Upper lobe of left lung (tissue), 6 donors: ENCODE data around the gene XDH. TPM values are rescaled to one million over a fixed set of nuclear protein-coding genes. Genes with fewer than 3 reads are reported as not detected.

Experiments
- ATAC-seq, 2 donors: fragments of 200-7000 bp; cut with Tn5 transposase; one replicate each; pipeline ENCODE4 v1.9.1; 2022; ENCODE audit warnings: mild to moderate bottlenecking in 2 of 2, moderate library complexity in 2 of 2; ENCODE audit not compliant: low FRiP score in 2 of 2
- DNase-seq, 2 donors: peaks; one replicate each; pipeline ENCODE4 v3.0.0-alpha.2; 2019 to 2020
- H3K27ac ChIP-seq, 4 donors: fragments of 200-600 bp; sonication (generic); one replicate each; pipeline ENCODE4 v1.5.1; 2016 to 2019
- H3K27me3 ChIP-seq, 4 donors: fragments of 200-600 bp; sonication (generic); one replicate each; pipeline ENCODE4 v1.5.1; 2017 to 2019
- H3K36me3 ChIP-seq, 4 donors: fragments of 200-600 bp; sonication (generic); one replicate each; pipeline ENCODE4 v1.5.1; 2016 to 2019
- H3K4me1 ChIP-seq, 4 donors: fragments of 200-600 bp; sonication (generic); one replicate each; pipeline ENCODE4 v1.5.1; 2018 to 2019
- H3K4me3 ChIP-seq, 4 donors: fragments of 200-600 bp; sonication (generic); one replicate each; pipeline ENCODE4 v1.5.1; 2017 to 2019; ENCODE audit warnings: mild to moderate bottlenecking in 2 of 4, moderate library complexity in 1 of 4
- H3K9me3 ChIP-seq, 4 donors: fragments of 200-600 bp; sonication (generic); one replicate each; pipeline ENCODE4 v1.5.1; 2018 to 2019
- EP300 ChIP-seq, 4 donors: sonication (generic); formaldehyde crosslinking; IDR thresholded peaks; one replicate each; pipeline ENCODE4 v1.5.1; 2017; ENCODE audit warnings: antibody characterized with exemption in 4 of 4, control low read depth in 2 of 4
- POLR2A ChIP-seq, 4 donors: fragments of 450-650 bp; IDR thresholded peaks; one replicate each; pipeline ENCODE4 v1.5.1; 2016 to 2017; ENCODE audit warnings: antibody characterized with exemption in 4 of 4, mild to moderate bottlenecking in 2 of 4
- POLR2AphosphoS5 ChIP-seq, 2 donors: sonication (generic); formaldehyde crosslinking; IDR thresholded peaks; one replicate each; pipeline ENCODE4 v1.5.1; 2017; ENCODE audit warnings: antibody characterized with exemption in 2 of 2
- WGBS, 2 donors: methylation state at CpG; one replicate each; pipeline ENCODE4 v1.1.5; 2017 to 2018; 5-methylcytosine and 5-hydroxymethylcytosine counted together
- total RNA-seq, 6 donors: library from RNA; depleted of rRNA in 4 of 6; stranded (reverse); fragments of >200 nt in 4 of 6; gene quantifications; one replicate each; pipeline versions ENCODE4 v1.1.0 to v1.2.1, GENCODE V29; 2016 to 2021
- TF ChIP-seq, protein P1 (sequence below), 6 experiments: fragments of 450-650 bp in 4 of 6; fragments of 200-600 bp in 2 of 6; sonication (generic) in 2 of 6; IDR thresholded peaks; one replicate each; pipeline ENCODE4 v1.5.1; 2016 to 2019; ENCODE audit warnings: antibody characterized with exemption in 6 of 6
- donor health status: DM: no; HTN: no; CAD: no; lungs with moderate emphysema.
- donor health status: DM: no; HTN: yes; CAD: no; lungs with severe emphysema.

Gene XDH
- total RNA-seq, 6 donors from 2014 or later: 0.30 to 2.9 (median 0.67) TPM; not detected in 1

DNA sequence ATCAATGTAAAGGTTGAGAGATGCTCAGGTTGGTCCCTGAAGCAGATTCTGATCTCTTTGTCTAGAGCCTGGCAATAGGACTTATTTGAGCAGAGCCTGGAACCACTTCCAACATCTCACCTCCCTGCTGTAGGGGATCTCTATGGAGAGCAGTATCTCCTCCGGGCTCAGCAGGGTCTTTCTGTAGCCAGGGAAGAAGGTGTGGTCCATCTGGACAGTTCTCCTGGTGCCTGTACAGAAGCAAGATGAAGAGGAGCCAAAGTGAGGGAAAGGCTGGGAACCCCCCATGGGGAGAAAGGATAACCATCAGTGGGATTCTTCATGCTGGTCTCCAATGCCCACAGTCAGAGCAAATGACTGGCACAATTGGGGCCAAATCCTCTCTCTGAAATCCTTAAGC is 34.8 kb downstream of the XDH start:
- Histone ChIP-seq H3K4me1 (peaks cover 0 to 3% (median 0%) of the 10 kb centered on the region in 4 donors), H3K9me3 (no peaks in the 10 kb centered on the region), H3K27ac (no peak overlapping the region), H3K36me3 (no peaks in the 10 kb centered on the region), H3K4me3 (no peak overlapping the region), H3K27me3 (no peaks in the 10 kb centered on the region)
- DNase-seq (no peak), ATAC-seq (no peak)
- 100% methylated on average over 1 of the region's 1 CpG for WGBS, 2 donors
- TF ChIP-seq EP300 (IDR thresholded peaks at IDR 0.05) (no peak), POLR2AphosphoS5 (IDR thresholded peaks at IDR 0.05) (no peak), POLR2A (IDR thresholded peaks at IDR 0.05) (no peak)
- TF ChIP-seq, protein P1, sequence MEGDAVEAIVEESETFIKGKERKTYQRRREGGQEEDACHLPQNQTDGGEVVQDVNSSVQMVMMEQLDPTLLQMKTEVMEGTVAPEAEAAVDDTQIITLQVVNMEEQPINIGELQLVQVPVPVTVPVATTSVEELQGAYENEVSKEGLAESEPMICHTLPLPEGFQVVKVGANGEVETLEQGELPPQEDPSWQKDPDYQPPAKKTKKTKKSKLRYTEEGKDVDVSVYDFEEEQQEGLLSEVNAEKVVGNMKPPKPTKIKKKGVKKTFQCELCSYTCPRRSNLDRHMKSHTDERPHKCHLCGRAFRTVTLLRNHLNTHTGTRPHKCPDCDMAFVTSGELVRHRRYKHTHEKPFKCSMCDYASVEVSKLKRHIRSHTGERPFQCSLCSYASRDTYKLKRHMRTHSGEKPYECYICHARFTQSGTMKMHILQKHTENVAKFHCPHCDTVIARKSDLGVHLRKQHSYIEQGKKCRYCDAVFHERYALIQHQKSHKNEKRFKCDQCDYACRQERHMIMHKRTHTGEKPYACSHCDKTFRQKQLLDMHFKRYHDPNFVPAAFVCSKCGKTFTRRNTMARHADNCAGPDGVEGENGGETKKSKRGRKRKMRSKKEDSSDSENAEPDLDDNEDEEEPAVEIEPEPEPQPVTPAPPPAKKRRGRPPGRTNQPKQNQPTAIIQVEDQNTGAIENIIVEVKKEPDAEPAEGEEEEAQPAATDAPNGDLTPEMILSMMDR (IDR thresholded peaks at IDR 0.05): no peak

DNA sequence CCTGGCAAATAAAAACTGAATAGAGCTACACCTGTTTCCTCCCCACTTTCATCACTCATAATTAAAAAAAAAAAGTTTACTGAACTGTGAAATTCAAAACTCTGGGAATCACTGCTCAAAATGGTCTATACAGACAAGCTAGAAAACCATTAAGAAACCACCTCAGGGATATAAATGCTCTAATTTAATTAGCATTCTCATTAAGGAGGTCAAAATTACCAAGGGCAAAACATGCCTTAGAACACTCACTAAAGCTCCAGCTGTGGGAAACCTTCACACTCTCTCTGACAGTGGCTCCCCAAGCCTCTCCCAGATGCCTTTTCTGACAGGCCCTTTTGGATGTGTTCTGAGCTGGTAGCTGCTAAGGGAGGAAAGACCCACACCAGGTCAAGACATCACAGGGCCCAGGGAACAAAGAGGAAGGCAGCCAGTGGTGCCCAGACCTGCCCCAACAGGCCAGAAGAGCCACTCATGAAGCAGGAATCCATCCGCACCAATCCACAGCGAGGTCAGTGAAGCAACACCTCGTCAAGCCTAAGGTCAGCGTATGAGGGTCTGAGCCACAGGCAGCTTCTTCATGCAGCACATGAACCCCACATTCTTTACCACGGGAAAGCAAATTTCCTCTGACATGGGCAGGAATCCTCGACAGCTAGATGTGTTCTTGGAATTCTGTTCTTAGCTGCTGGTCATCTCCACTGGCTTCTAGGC is 35.6 kb downstream of the XDH start:
- TF ChIP-seq EP300 (IDR thresholded peaks at IDR 0.05): no peak
- TF ChIP-seq, protein P1 (IDR thresholded peaks at IDR 0.05): no peak
- no peak for TF ChIP-seq POLR2A (IDR thresholded peaks at IDR 0.05)
- no peak for TF ChIP-seq POLR2AphosphoS5 (IDR thresholded peaks at IDR 0.05)
- Histone ChIP-seq H3K36me3 (no peaks in the 10 kb centered on the region), H3K9me3 (no peaks in the 10 kb centered on the region), H3K27me3 (no peaks in the 10 kb centered on the region), H3K4me3 (no peak overlapping the region), H3K4me1 (peaks cover 0 to 3% (median 0%) of the 10 kb centered on the region in 4 donors), H3K27ac (no peak overlapping the region)
- WGBS, 2 donors: 77 to 89% methylated on average over 6 of the region's 6 CpGs
- no peak for DNase-seq
- no peak for ATAC-seq

DNA sequence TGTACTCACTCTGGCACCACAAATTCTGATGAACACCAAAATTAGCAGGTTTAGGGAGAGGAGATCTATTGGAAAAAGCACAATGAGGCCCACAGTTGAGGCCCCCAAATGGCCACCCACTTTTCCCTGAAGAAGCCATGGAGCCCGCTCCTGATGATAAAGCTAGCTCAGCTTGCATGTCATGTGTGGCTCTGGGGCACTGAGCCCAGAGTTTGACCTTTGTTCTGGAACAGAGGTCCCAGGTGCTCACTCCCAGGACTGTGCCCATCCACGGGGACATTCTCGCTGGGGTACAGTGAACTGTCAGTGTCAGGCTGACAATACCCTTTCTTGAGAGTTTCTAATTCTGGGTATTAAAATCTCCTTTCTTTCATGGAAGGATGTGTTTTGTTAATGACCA is 36.2 kb downstream of the XDH start:
- ATAC-seq (no peak), DNase-seq (no peak)
- H3K27me3 ChIP-seq: no peaks in the 10 kb centered on the region
- no peaks in the 10 kb centered on the region for H3K9me3 ChIP-seq
- H3K4me1 ChIP-seq: peaks cover 0 to 3% (median 0%) of the 10 kb centered on the region in 4 donors
- H3K36me3 ChIP-seq: no peaks in the 10 kb centered on the region
- 91% methylated on average over 3 of the region's 3 CpGs for WGBS, 2 donors
- TF ChIP-seq, protein P1 (IDR thresholded peaks at IDR 0.05): no peak
- TF ChIP-seq POLR2A (IDR thresholded peaks at IDR 0.05) (no peak), POLR2AphosphoS5 (IDR thresholded peaks at IDR 0.05) (no peak), EP300 (IDR thresholded peaks at IDR 0.05) (no peak)
- no peak overlapping the region for H3K27ac ChIP-seq
- no peak overlapping the region for H3K4me3 ChIP-seq

DNA sequence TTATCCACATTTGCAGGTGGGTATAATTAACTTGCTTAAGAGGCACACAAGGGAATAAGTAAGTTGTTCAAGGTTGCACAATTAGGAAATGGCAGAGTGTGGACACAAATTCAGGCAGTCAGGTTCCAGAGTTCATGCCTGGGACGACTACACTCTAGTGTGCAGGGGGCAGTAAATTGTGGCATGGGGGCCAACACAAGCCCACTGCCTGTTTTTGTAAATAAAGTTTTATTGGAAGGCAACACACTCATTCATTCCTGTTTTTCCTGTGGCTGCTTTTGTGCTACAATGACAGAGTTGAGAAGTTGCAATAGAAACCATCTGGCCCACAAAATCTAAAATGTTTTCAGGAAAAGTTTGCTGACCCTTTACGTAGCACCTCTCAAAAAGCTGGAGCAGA is 41.4 kb downstream of the XDH start:
- DNase-seq (no peak), ATAC-seq (no peak)
- Histone ChIP-seq H3K4me3 (no peak overlapping the region), H3K27me3 (no peaks in the 10 kb centered on the region), H3K4me1 (no peaks in the 10 kb centered on the region), H3K9me3 (no peaks in the 10 kb centered on the region), H3K36me3 (no peaks in the 10 kb centered on the region), H3K27ac (no peak overlapping the region)
- WGBS, 2 donors: 81 to 87% methylated on average over 2 of the region's 2 CpGs
- TF ChIP-seq POLR2A (IDR thresholded peaks at IDR 0.05) (no peak), POLR2AphosphoS5 (IDR thresholded peaks at IDR 0.05) (no peak), EP300 (IDR thresholded peaks at IDR 0.05) (no peak)
- TF ChIP-seq, protein P1 (IDR thresholded peaks at IDR 0.05): no peak

DNA sequence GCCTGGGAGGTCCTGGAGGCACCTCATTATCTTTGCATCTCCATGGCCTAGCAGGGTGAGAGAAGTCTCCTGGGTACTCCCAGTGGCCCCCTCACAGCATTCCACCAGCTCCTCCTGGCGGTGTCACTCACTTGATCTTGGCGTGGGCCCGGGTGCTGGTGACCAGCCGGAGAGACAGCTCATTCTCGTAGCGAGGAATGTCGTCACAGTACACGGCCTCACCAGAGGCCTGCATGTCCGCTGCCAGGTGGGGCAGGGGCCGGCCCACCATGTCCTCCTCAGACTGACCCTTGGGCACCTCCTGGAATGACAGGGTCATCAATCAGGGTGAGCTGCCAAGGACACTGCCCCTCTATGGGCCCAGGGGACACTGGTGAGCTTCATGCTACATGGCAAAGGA is 42.4 kb downstream of the XDH start:
- 90% methylated on average over 7 of the region's 10 CpGs; no CpG with 5 or more reads in 1 of the 2 donors for WGBS, 2 donors
- no peak for ATAC-seq

More for the DNA sequence above, 42.4 kb downstream of the XDH start:
- H3K27ac ChIP-seq: no peak overlapping the region
- H3K4me1 ChIP-seq: no peaks in the 10 kb centered on the region
- no peak overlapping the region for H3K4me3 ChIP-seq
- no peaks in the 10 kb centered on the region for H3K9me3 ChIP-seq
- peak in 1 of 2 donors; percentile 58 for DNase-seq
- no peaks in the 10 kb centered on the region for H3K27me3 ChIP-seq
- no peaks in the 10 kb centered on the region for H3K36me3 ChIP-seq
- TF ChIP-seq POLR2AphosphoS5 (IDR thresholded peaks at IDR 0.05) (no peak), POLR2A (IDR thresholded peaks at IDR 0.05) (no peak), EP300 (IDR thresholded peaks at IDR 0.05) (no peak)
- TF ChIP-seq, protein P1 (IDR thresholded peaks at IDR 0.05): no peak
